Suprapubic skin (tissue), 4 donors: Measurements from ENCODE around the gene BAG3. TPM values are rescaled to one million over a fixed set of nuclear protein-coding genes. Genes with fewer than 3 reads are reported as not detected.

Experiments used
- DNase-seq, 2 donors: peaks; one replicate each; pipeline ENCODE4 v3.0.0-alpha.2; 2019; ENCODE audit warnings: low spot score in 2 of 2
- H3K27ac ChIP-seq: fragments of 200-600 bp; sonication (generic); one replicate; pipeline ENCODE4 v1.5.1; 2019
- H3K27me3 ChIP-seq: fragments of 200-600 bp; sonication (generic); one replicate; pipeline ENCODE4 v1.5.1; 2019
- H3K36me3 ChIP-seq: fragments of 200-600 bp; sonication (generic); one replicate; pipeline ENCODE4 v1.5.1; 2019
- H3K4me1 ChIP-seq: fragments of 200-600 bp; sonication (generic); one replicate; pipeline ENCODE4 v1.5.1; 2019
- H3K4me3 ChIP-seq: fragments of 200-600 bp; sonication (generic); one replicate; pipeline ENCODE4 v1.5.1; 2019; ENCODE audit warnings: mild to moderate bottlenecking
- H3K9me3 ChIP-seq: fragments of 200-600 bp; sonication (generic); one replicate; pipeline ENCODE4 v1.5.1; 2019
- EP300 ChIP-seq: sonication (generic); formaldehyde crosslinking; IDR thresholded peaks from one replicate; pipeline ENCODE4 v1.6.1; 2017; ENCODE audit warnings: antibody characterized with exemption
- POLR2A ChIP-seq, 2 donors: fragments of 450-650 bp; IDR thresholded peaks; one replicate each; pipeline ENCODE4 v1.6.1; 2017; ENCODE audit warnings: antibody characterized with exemption in 2 of 2, mild to moderate bottlenecking in 2 of 2, moderate library complexity in 2 of 2
- POLR2AphosphoS5 ChIP-seq, 3 donors: sonication (generic); formaldehyde crosslinking; IDR thresholded peaks; one replicate each; pipeline ENCODE4 v1.6.1; 2017; ENCODE audit warnings: antibody characterized with exemption in 3 of 3
- WGBS: methylation state at CpG from one replicate; pipeline ENCODE4 v1.1.5; 2018; 5-methylcytosine and 5-hydroxymethylcytosine counted together
- total RNA-seq, 4 donors: library from RNA; depleted of rRNA; stranded (reverse); fragments of >200 nt; gene quantifications; one replicate each; pipeline ENCODE4 v1.1.0, GENCODE V29; 2016
- TF ChIP-seq, protein P1 (sequence below), 2 donors: fragments of 200-600 bp in 1 of 2; fragments of 450-650 bp in 1 of 2; sonication (generic) in 1 of 2; IDR thresholded peaks; one replicate each; pipeline ENCODE4 v1.5.1; 2016 to 2019; ENCODE audit warnings: antibody characterized with exemption in 2 of 2, mild to moderate bottlenecking in 1 of 2, moderate library complexity in 1 of 2

Gene BAG3
- total RNA-seq, 4 donors from 2014 or later = 75.0 to 86.4 (median 78.0) TPM

DNA sequence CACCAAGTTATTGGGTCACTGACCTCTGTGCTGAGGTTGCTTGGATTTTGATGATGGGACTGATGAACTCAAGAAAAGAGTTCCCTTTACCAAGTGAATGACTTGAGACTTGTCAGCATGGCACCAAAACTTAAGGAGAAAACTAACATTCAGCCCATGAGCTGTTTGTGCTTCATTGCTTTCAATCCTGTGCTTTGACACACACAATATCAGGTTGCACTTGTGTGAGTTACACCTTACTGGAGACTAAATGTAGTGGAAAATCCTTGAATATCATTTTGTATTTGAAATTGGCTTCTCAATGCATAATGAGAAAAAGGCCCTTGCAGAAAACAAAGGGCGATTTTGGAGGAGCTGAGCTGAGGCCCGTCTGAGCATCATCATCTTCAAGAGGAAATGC lies 2.7 kb downstream of the BAG3 start:
- H3K27me3 ChIP-seq = no peaks in the 10 kb centered on the region
- peak overlapping the region; percentile 85 for H3K4me3 ChIP-seq
- WGBS = 26% methylated on average over 2 of the region's 2 CpGs
- H3K4me1 ChIP-seq = peaks cover 60% of the 10 kb centered on the region
- H3K9me3 ChIP-seq = no peaks in the 10 kb centered on the region
- H3K27ac ChIP-seq = peak overlapping the region; percentile 96
- no peaks in the 10 kb centered on the region for H3K36me3 ChIP-seq
- TF ChIP-seq, protein P1, sequence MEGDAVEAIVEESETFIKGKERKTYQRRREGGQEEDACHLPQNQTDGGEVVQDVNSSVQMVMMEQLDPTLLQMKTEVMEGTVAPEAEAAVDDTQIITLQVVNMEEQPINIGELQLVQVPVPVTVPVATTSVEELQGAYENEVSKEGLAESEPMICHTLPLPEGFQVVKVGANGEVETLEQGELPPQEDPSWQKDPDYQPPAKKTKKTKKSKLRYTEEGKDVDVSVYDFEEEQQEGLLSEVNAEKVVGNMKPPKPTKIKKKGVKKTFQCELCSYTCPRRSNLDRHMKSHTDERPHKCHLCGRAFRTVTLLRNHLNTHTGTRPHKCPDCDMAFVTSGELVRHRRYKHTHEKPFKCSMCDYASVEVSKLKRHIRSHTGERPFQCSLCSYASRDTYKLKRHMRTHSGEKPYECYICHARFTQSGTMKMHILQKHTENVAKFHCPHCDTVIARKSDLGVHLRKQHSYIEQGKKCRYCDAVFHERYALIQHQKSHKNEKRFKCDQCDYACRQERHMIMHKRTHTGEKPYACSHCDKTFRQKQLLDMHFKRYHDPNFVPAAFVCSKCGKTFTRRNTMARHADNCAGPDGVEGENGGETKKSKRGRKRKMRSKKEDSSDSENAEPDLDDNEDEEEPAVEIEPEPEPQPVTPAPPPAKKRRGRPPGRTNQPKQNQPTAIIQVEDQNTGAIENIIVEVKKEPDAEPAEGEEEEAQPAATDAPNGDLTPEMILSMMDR (IDR thresholded peaks at IDR 0.05) = no peak
- TF ChIP-seq POLR2AphosphoS5 (IDR thresholded peaks at IDR 0.05) = no peak
- TF ChIP-seq POLR2A (IDR thresholded peaks at IDR 0.05) = no peak
- no peak for TF ChIP-seq EP300
- no peak for DNase-seq

DNA sequence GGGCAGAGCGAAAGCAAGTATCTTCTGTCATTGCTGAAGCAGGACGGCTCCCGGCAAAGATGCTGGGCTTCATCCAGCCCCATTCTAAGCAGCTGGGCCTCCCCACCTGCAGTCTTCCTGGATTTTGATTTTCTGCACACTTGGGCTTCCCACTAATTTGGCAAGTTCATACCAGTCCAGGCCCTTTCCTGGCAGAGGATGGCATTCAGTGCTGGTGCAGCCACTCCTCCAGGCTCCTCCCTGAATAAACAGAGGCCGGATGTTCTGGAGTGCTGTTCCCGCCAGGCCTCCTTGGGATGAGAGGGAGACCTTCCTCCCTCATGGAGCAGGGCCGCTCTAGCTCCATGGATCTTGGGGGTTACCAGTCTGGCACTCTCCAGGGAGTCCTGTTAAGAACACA lies 3.4 kb downstream of the BAG3 start:
- Histone ChIP-seq H3K27me3 (no peaks in the 10 kb centered on the region), H3K27ac (peak overlapping the region; percentile 96), H3K36me3 (no peaks in the 10 kb centered on the region), H3K4me3 (peak overlapping the region; percentile 85), H3K4me1 (peaks cover 67% of the 10 kb centered on the region), H3K9me3 (no peaks in the 10 kb centered on the region)
- WGBS = 31% methylated on average over 6 of the region's 6 CpGs
- TF ChIP-seq POLR2AphosphoS5 (IDR thresholded peaks at IDR 0.05) = no peak
- TF ChIP-seq POLR2A (IDR thresholded peaks at IDR 0.05) = no peak
- TF ChIP-seq EP300 = no peak
- TF ChIP-seq, protein P1 (IDR thresholded peaks at IDR 0.05) = no peak
- peak in 1 of 2 donors; percentile 76 for DNase-seq

DNA sequence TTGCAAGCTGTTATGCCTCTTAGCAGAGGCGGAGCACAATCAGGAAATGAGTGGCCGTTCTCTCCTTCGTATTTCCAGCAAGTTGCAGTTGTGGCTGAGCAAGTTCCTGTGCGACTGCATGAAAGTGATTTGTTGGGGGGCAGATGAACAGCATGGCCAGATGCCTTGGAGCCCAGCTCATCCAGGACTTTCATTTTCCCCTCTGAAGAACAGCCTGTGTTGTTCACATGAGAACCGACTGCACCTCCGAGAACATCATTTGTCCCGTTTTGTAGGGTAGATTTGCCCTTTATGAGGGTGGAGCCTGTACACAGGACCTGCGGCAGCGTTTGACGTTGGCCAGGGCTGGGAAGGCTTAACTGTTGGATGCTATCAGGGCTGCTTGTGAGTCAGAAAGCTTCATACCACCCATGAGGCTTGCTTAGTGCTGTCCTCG lies 4.4 kb downstream of the BAG3 start:
- peaks cover 72% of the 10 kb centered on the region for H3K4me1 ChIP-seq
- no peak for DNase-seq
- no peaks in the 10 kb centered on the region for H3K36me3 ChIP-seq
- H3K9me3 ChIP-seq = no peaks in the 10 kb centered on the region
- no peaks in the 10 kb centered on the region for H3K27me3 ChIP-seq
- WGBS = 11% methylated on average over 9 of the region's 11 CpGs
- H3K27ac ChIP-seq = peak overlapping the region; percentile 96
- H3K4me3 ChIP-seq = peak overlapping the region; percentile 85
- TF ChIP-seq, protein P1 (IDR thresholded peaks at IDR 0.05) = no peak
- TF ChIP-seq EP300 (no peak), POLR2A (IDR thresholded peaks at IDR 0.05) (peak in 1 of 2 donors; percentile 48), POLR2AphosphoS5 (IDR thresholded peaks at IDR 0.05) (peak in 2 of 3 donors; percentile 20)

DNA sequence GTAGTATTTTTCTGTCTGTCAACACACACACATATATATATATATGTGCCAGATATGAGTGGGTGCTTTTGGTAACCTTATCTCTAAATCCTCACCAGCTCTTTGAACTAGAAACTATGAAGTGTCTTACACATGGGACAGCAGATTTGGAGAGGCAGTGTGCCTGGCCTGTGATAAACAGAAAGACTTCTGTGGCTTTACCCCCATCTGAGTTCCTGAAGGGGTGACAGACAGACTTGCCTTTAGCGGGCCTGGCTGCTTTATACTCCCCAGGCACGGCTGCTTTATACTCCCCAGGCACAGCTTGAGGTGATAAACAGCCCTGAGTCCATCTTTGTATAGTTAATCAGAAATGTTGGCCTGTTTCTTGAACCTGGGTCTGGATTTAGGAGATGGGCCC lies 5.6 kb downstream of the BAG3 start:
- H3K4me1 ChIP-seq = peaks cover 80% of the 10 kb centered on the region
- H3K27ac ChIP-seq = peak overlapping the region; percentile 96
- H3K4me3 ChIP-seq = no peak overlapping the region
- no peaks in the 10 kb centered on the region for H3K27me3 ChIP-seq
- H3K36me3 ChIP-seq = no peaks in the 10 kb centered on the region
- no peak for DNase-seq
- no peaks in the 10 kb centered on the region for H3K9me3 ChIP-seq
- 71% methylated on average over 2 of the region's 2 CpGs for WGBS
- TF ChIP-seq POLR2AphosphoS5 (IDR thresholded peaks at IDR 0.05) (no peak), EP300 (no peak), POLR2A (IDR thresholded peaks at IDR 0.05) (no peak)
- TF ChIP-seq, protein P1 (IDR thresholded peaks at IDR 0.05) = no peak

DNA sequence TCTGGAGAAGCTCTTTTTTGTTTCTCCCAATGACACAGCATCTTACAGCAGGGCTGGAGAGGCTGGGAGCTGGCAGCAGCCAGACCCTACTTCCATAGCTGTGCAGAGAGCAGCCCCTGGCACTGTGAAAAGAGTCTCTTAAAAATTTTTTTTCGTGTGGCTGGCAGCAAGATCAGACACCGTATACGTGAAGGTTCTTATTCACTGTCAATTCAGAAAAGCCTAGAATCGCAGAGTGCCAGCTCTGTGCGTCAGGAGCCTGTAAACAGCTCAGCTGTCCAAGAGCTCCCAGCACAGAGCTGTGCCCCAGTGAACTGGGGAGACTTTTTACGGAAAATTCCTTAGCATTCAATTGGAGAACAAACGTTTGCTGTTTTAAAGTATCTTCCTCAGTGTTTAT lies 6.5 kb downstream of the BAG3 start:
- 39% methylated on average over 7 of the region's 7 CpGs for WGBS
- no peaks in the 10 kb centered on the region for H3K36me3 ChIP-seq
- no peak for DNase-seq
- no peak overlapping the region for H3K4me3 ChIP-seq
- TF ChIP-seq EP300 = no peak
- TF ChIP-seq POLR2A (IDR thresholded peaks at IDR 0.05) = no peak
- TF ChIP-seq POLR2AphosphoS5 (IDR thresholded peaks at IDR 0.05) = no peak
- TF ChIP-seq, protein P1 (IDR thresholded peaks at IDR 0.05) = no peak
- H3K9me3 ChIP-seq = no peaks in the 10 kb centered on the region
- H3K27me3 ChIP-seq = no peaks in the 10 kb centered on the region
- peak overlapping the region; percentile 96 for H3K27ac ChIP-seq
- peaks cover 82% of the 10 kb centered on the region for H3K4me1 ChIP-seq
